Smooth muscle cell (in vitro differentiated cells): Measurements from ENCODE around the gene MLXIPL. TPM values are rescaled to one million over a fixed set of nuclear protein-coding genes. Genes with fewer than 3 reads are reported as not detected.

Experiments
- DNase-seq: peaks from one replicate; lab custom pipeline; 2025; ENCODE audit not compliant: unreplicated experiment; lab: John Stamatoyannopoulos, UW
- H2AFZ ChIP-seq: fragments of 200-600 bp; sonication (generic); 2 replicates; pipeline ENCODE4 v1.6.0; 2016; ENCODE audit warnings: antibody characterized with exemption, low read depth, mild to moderate bottlenecking
- H3F3A ChIP-seq: fragments of 200-600 bp; sonication (generic); 2 replicates; pipeline ENCODE4 v1.6.0; 2017; ENCODE audit warnings: antibody characterized with exemption, low read depth
- H3K27ac ChIP-seq: fragments of 200-600 bp; sonication (generic); 2 replicates; pipeline ENCODE4 v1.5.1; 2016; ENCODE audit warnings: low read depth, mild to moderate bottlenecking
- H3K27me3 ChIP-seq: fragments of 200-600 bp; sonication (generic); 2 replicates; pipeline ENCODE4 v1.6.1; 2016; ENCODE audit warnings: low read depth, mild to moderate bottlenecking
- H3K36me3 ChIP-seq: fragments of 200-600 bp; sonication (generic); 2 replicates; pipeline ENCODE4 v1.5.1; 2016; ENCODE audit warnings: low read depth
- H3K4me1 ChIP-seq: fragments of 200-600 bp; sonication (generic); 2 replicates; pipeline ENCODE4 v1.5.1; 2016; ENCODE audit warnings: low read depth
- H3K4me2 ChIP-seq: fragments of 200-600 bp; sonication (generic); 2 replicates; pipeline ENCODE4 v1.6.0; 2016; ENCODE audit warnings: mild to moderate bottlenecking
- H3K4me3 ChIP-seq: fragments of 200-600 bp; sonication (generic); 2 replicates; pipeline ENCODE4 v1.5.1; 2016; ENCODE audit warnings: mild to moderate bottlenecking
- H3K79me2 ChIP-seq: fragments of 200-600 bp; sonication (generic); 2 replicates; pipeline ENCODE4 v1.6.0; 2016; ENCODE audit warnings: low read depth, mild to moderate bottlenecking
- H3K9ac ChIP-seq: fragments of 200-600 bp; sonication (generic); 2 replicates; pipeline ENCODE4 v1.6.0; 2016; ENCODE audit warnings: low read depth
- H3K9me3 ChIP-seq: fragments of 200-600 bp; sonication (generic); replicated peaks from 2 replicates; pipeline ENCODE4 v1.5.1; 2016; ENCODE audit warnings: low read depth
- H4K20me1 ChIP-seq: fragments of 200-600 bp; sonication (generic); 2 replicates; pipeline ENCODE4 v1.6.0; 2016; ENCODE audit warnings: low read depth
- WGBS: methylation state at CpG from one replicate; pipeline ENCODE4 v1.1.7; 2016; ENCODE audit warnings: low lambda C conversion rate; 5-methylcytosine and 5-hydroxymethylcytosine counted together
- polyA plus RNA-seq: library from polyadenylated mRNA; unstranded; fragments of >200 nt; fragmentation: Nextera tagmentation; extraction: Ambion mirVana; gene quantifications from 2 replicates; pipeline ENCODE4 v1.2.1, GENCODE V29; 2016
- total RNA-seq: library from RNA; depleted of rRNA; stranded (reverse); fragments of >200 nt; gene quantifications from 2 replicates; pipeline ENCODE4 v1.2.3, GENCODE V29; 2014
- TF ChIP-seq, protein P1 (sequence below): fragments of 200-600 bp; sonication (generic); IDR thresholded peaks from 2 replicates; pipeline ENCODE4 v1.5.1; 2017; ENCODE audit warnings: borderline replicate concordance, mild to moderate bottlenecking, antibody characterized with exemption; ENCODE audit not compliant: insufficient read depth, poor library complexity, severe bottlenecking

The MLXIPL gene
- total and polyA plus RNA-seq, 2 experiments from 2014 or later, result not detected

DNA sequence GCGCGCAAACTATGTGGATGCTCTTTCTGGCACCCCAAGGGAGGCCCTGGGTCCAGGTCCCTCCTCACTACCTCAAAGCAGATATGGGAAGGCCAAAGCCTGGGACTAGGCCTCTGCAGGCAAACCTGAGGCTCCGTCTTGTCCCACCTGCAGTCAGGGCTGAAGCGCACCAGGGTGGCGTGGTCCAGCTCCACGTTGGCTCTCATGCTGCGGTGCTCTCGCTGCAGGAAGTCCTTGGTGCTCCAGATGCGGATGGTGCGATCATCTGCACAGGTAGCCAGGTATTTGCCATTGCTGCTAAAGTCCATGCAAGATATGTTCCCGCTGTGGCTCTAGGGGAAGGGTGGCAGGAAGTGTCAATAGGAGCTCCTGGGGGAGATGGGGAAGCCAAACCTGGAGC is 50.5 kb downstream of the MLXIPL start:
- TF ChIP-seq, protein P1, sequence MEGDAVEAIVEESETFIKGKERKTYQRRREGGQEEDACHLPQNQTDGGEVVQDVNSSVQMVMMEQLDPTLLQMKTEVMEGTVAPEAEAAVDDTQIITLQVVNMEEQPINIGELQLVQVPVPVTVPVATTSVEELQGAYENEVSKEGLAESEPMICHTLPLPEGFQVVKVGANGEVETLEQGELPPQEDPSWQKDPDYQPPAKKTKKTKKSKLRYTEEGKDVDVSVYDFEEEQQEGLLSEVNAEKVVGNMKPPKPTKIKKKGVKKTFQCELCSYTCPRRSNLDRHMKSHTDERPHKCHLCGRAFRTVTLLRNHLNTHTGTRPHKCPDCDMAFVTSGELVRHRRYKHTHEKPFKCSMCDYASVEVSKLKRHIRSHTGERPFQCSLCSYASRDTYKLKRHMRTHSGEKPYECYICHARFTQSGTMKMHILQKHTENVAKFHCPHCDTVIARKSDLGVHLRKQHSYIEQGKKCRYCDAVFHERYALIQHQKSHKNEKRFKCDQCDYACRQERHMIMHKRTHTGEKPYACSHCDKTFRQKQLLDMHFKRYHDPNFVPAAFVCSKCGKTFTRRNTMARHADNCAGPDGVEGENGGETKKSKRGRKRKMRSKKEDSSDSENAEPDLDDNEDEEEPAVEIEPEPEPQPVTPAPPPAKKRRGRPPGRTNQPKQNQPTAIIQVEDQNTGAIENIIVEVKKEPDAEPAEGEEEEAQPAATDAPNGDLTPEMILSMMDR, result no peak
- Histone ChIP-seq H3K4me2 (no peak overlapping the region), H3K79me2 (peaks cover 37% of the 10 kb centered on the region), H2AFZ (no peak overlapping the region), H3K4me1 (peaks cover 6% of the 10 kb centered on the region), H3K9me3 (no peaks in the 10 kb centered on the region), H3K4me3 (no peak overlapping the region), H4K20me1 (peaks cover 83% of the 10 kb centered on the region), H3K27ac (no peak overlapping the region), H3K27me3 (no peaks in the 10 kb centered on the region), H3K9ac (no peak overlapping the region), H3F3A (peaks cover 17% of the 10 kb centered on the region), H3K36me3 (peaks cover 14% of the 10 kb centered on the region)
- 98% methylated on average over 11 of the region's 11 CpGs for WGBS
- DNase-seq, result no peak

DNA sequence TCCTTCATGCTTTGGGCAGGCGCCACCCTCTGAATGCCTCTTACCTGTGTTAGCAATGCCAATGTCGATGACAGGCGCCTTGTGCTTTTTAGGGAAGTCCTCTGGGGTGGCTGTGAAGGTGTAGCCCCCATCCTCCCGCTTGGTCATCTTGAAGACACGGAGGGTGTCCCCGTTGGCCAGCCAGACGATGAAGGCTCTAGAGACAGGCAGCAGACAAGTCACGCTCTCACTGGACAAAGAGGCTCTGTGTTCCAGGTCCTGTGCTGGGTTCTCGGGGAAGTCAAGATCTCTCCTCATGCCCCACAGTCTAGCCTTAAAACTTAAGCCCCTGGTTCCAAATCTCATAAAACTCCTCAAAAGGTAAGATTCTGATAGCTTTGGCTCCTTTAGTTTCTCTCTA is 51.0 kb downstream of the MLXIPL start:
- 96% methylated on average over 9 of the region's 9 CpGs for WGBS
- DNase-seq, result no peak
- H3F3A ChIP-seq, result peaks cover 18% of the 10 kb centered on the region

GRCh38 chr7:73572767-73573186 is 51.5 kb downstream of the MLXIPL start:
- DNase-seq, result no peak
- TF ChIP-seq, protein P1, result no peak
- Histone ChIP-seq H3K27me3 (no peaks in the 10 kb centered on the region), H3K4me2 (no peak overlapping the region), H3F3A (peaks cover 23% of the 10 kb centered on the region), H2AFZ (no peak overlapping the region), H4K20me1 (peaks cover 89% of the 10 kb centered on the region), H3K36me3 (peaks cover 14% of the 10 kb centered on the region), H3K79me2 (peaks cover 32% of the 10 kb centered on the region), H3K4me3 (no peak overlapping the region), H3K9me3 (no peaks in the 10 kb centered on the region), H3K27ac (no peak overlapping the region), H3K9ac (no peak overlapping the region), H3K4me1 (peaks cover 6% of the 10 kb centered on the region)
- WGBS, result 99% methylated on average over 6 of the region's 6 CpGs

More for the DNA sequence above, 51.0 kb downstream of the MLXIPL start:
- peaks cover 6% of the 10 kb centered on the region for H3K4me1 ChIP-seq
- peaks cover 14% of the 10 kb centered on the region for H3K36me3 ChIP-seq
- no peak overlapping the region for H3K4me3 ChIP-seq
- TF ChIP-seq, protein P1, result no peak
- H4K20me1 ChIP-seq, result peaks cover 85% of the 10 kb centered on the region
- no peak overlapping the region for H2AFZ ChIP-seq
- no peaks in the 10 kb centered on the region for H3K9me3 ChIP-seq
- H3K4me2 ChIP-seq, result no peak overlapping the region
- no peak overlapping the region for H3K27ac ChIP-seq
- no peaks in the 10 kb centered on the region for H3K27me3 ChIP-seq
- H3K79me2 ChIP-seq, result peaks cover 37% of the 10 kb centered on the region
- no peak overlapping the region for H3K9ac ChIP-seq

GRCh38 chr7:73570977-73571376 is 53.3 kb downstream of the MLXIPL start:
- Histone ChIP-seq H3K9me3 (no peaks in the 10 kb centered on the region), H3K4me1 (no peaks in the 10 kb centered on the region), H3K4me3 (no peak overlapping the region), H3F3A (peaks cover 32% of the 10 kb centered on the region), H4K20me1 (peaks cover 75% of the 10 kb centered on the region), H3K79me2 (peaks cover 14% of the 10 kb centered on the region), H3K27me3 (no peaks in the 10 kb centered on the region), H2AFZ (no peak overlapping the region), H3K4me2 (no peak overlapping the region), H3K27ac (no peak overlapping the region), H3K9ac (no peak overlapping the region), H3K36me3 (peaks cover 14% of the 10 kb centered on the region)
- DNase-seq, result no peak
- TF ChIP-seq, protein P1, result no peak
- 96% methylated on average over 10 of the region's 10 CpGs for WGBS
